SK-N-MC (cell line): ENCODE measurements around the gene CLRN3.

Experiments
- EZH2 ChIP-seq: fragments of 200-600 bp; sonication (generic); IDR thresholded peaks from one replicate; pipeline ENCODE4 v1.6.1; 2017; ENCODE audit warnings: antibody characterized with exemption
- FOXP2 ChIP-seq: optimal IDR thresholded peaks from 2 replicates; pipeline ENCODE3; 2011; ENCODE audit warnings: mild to moderate bottlenecking, moderate library complexity; ENCODE audit not compliant: insufficient read depth; ENCODE audit errors: extremely low read length, control extremely low read depth
- POLR2AphosphoS5 ChIP-seq: IDR thresholded peaks from 2 replicates; pipeline ENCODE4 v1.6.1; 2012; ENCODE audit warnings: mild to moderate bottlenecking, low read depth, low read length, borderline replicate concordance

GRCh38 chr10:127894146-127894545 lies 1.4 kb upstream of the CLRN3 start:
- no peak for TF ChIP-seq EZH2
- TF ChIP-seq POLR2AphosphoS5 = no peak
- TF ChIP-seq FOXP2 = no peak
